A549 treated with ZK216348 at 1 μM for 4 hours (cell line): ENCODE results near the gene ULK3. TPM values are rescaled to one million over a fixed set of nuclear protein-coding genes. Genes with fewer than 3 reads are reported as not detected.

Experiments
- total RNA-seq: library from RNA; stranded (reverse); fragments of 200-300 nt; extraction: Qiagen RNA extraction; gene quantifications from 5 replicates; pipeline ENCODE4 v1.2.3, GENCODE V29; 2022; ENCODE audit warnings: low read depth

Gene ULK3
- total RNA-seq, result 22.1 to 39.8 TPM (median 34.1 TPM) in 5 replicates

GRCh38 chr15:74842581-74843444, at the start of gene ULK3:
Gene ULK3, minus strand, starts transcription at chr15:74843156. Its CDS starts 51 bp downstream, at chr15:74843105.

GRCh38 chr15:74889883-74890664, 47.1 kb upstream of the ULK3 start, which contains the start of gene MPI:
Gene MPI, plus strand, starts transcription at chr15:74890042. Its CDS starts 32 bp downstream, at chr15:74890074.

GRCh38 chr15:74873036-74873755, 30.2 kb upstream of the ULK3 start, which contains the start of gene SCAMP2:
Gene SCAMP2, minus strand, starts transcription at chr15:74873365. Its CDS starts 110 bp downstream, at chr15:74873255.

GRCh38 chr15:74826364-74826819, 16.6 kb downstream of the ULK3 start, which contains the start of gene CPLX3:
Gene CPLX3, plus strand, starts transcription at chr15:74826627. Its CDS starts 77 bp downstream, at chr15:74826704.

GRCh38 chr15:74812533-74812932, 30.4 kb downstream of the ULK3 start, which contains the start of gene LMAN1L:
Gene LMAN1L, plus strand, starts transcription at chr15:74812835. Its CDS starts 20 bp downstream, at chr15:74812855.

Other genes with a start within 250 kb of the ULK3 start
- gene CLK3, start 227.3 kb downstream of the ULK3 start, total RNA-seq, result 35.2 to 40.6 TPM (median 36.7 TPM) in 5 replicates
- 17.9 to 22.5 TPM (median 20.1 TPM) in 5 replicates for gene EDC3, start 147.1 kb downstream of the ULK3 start, total RNA-seq
- 1.4 to 2.1 TPM (median 1.8 TPM) in 5 replicates for gene CYP1A1, start 117.6 kb downstream of the ULK3 start, total RNA-seq
- not detected in 5 replicates for gene CYP1A2, start 94.3 kb downstream of the ULK3 start, total RNA-seq
- 47.1 to 73.2 TPM (median 65.0 TPM) in 5 replicates for gene CSK, start 61.1 kb downstream of the ULK3 start, total RNA-seq
- gene LMAN1L, start 30.3 kb downstream of the ULK3 start, total RNA-seq, result not detected in 5 replicates
- 0.07 TPM in 1 of 5 replicates, not detected in the others for gene CPLX3, start 16.5 kb downstream of the ULK3 start, total RNA-seq
- 48.5 to 73.4 TPM (median 68.1 TPM) in 5 replicates for gene SCAMP2, start 30.2 kb upstream of the ULK3 start, total RNA-seq
- 28.1 to 34.6 TPM (median 31.0 TPM) in 5 replicates for gene MPI, start 46.9 kb upstream of the ULK3 start, total RNA-seq
- gene FAM219B, start 63.7 kb upstream of the ULK3 start, total RNA-seq, result 30.5 to 42.8 TPM (median 38.0 TPM) in 5 replicates
- 535 to 602 TPM (median 542 TPM) in 5 replicates for gene COX5A, start 94.9 kb upstream of the ULK3 start, total RNA-seq
- 20.2 to 29.5 TPM (median 28.6 TPM) in 5 replicates for gene RPP25, start 113.6 kb upstream of the ULK3 start, total RNA-seq
- 9.3 to 13.3 TPM (median 11.7 TPM) in 5 replicates for gene SCAMP5, start 152.4 kb upstream of the ULK3 start, total RNA-seq
- 12.9 to 21.8 TPM (median 19.3 TPM) in 5 replicates for gene PPCDC, start 180.4 kb upstream of the ULK3 start, total RNA-seq